HFFc6 (cell line): ENCODE measurements around the gene MICAL2. TPM values are rescaled to one million over a fixed set of nuclear protein-coding genes. Genes with fewer than 3 reads are reported as not detected.
A peak's percentile ranks its signal among the peaks of the same experiment; 100 is the strongest.

ENCODE experiments used
- DNase-seq: peaks from one replicate; pipeline ENCODE4 v3.0.0-alpha.2; 2018
- H3K27ac Mint-ChIP-seq: 2 replicates; pipeline ENCODE4 v1.8.0; 2020; ENCODE audit warnings: mild to moderate bottlenecking, mixed read lengths
- H3K27me3 Mint-ChIP-seq: 2 replicates; pipeline ENCODE4 v1.8.0; 2021; ENCODE audit warnings: mild to moderate bottlenecking, moderate library complexity, mixed read lengths; ENCODE audit not compliant: insufficient read depth
- H3K36me3 Mint-ChIP-seq: 2 replicates; pipeline ENCODE4 v1.8.0; 2021; ENCODE audit warnings: low read depth, mixed read lengths
- H3K4me1 Mint-ChIP-seq: 2 replicates; pipeline ENCODE4 v1.8.0; 2020; ENCODE audit warnings: low read depth, mixed read lengths
- H3K4me3 Mint-ChIP-seq: 2 replicates; pipeline ENCODE4 v1.8.0; 2020; ENCODE audit warnings: mild to moderate bottlenecking, moderate library complexity, mixed read lengths
- H3K9me3 Mint-ChIP-seq: 2 replicates; pipeline ENCODE4 v1.8.0; 2020; ENCODE audit warnings: mild to moderate bottlenecking, mixed read lengths
- CTCF ChIP-seq: fragments of 200-600 bp; sonication (generic); IDR thresholded peaks from 2 replicates; pipeline ENCODE4 v1.5.0; 2021; ENCODE audit warnings: antibody characterized with exemption, mild to moderate bottlenecking
- total RNA-seq, 6 experiments: library from RNA; stranded (reverse); fragmentation: NEBNext Ultra II Directional; extraction: Animal tissue kit (Norgen Biotek cat#: 25700); gene quantifications; 2 replicates in 1 of 6; 3 replicates in 5 of 6; pipeline ENCODE4 v1.2.3, GENCODE V29; 2021

Gene MICAL2
- total RNA-seq, 6 experiments from 2014 or later = 199 to 252 (median 233) TPM

DNA sequence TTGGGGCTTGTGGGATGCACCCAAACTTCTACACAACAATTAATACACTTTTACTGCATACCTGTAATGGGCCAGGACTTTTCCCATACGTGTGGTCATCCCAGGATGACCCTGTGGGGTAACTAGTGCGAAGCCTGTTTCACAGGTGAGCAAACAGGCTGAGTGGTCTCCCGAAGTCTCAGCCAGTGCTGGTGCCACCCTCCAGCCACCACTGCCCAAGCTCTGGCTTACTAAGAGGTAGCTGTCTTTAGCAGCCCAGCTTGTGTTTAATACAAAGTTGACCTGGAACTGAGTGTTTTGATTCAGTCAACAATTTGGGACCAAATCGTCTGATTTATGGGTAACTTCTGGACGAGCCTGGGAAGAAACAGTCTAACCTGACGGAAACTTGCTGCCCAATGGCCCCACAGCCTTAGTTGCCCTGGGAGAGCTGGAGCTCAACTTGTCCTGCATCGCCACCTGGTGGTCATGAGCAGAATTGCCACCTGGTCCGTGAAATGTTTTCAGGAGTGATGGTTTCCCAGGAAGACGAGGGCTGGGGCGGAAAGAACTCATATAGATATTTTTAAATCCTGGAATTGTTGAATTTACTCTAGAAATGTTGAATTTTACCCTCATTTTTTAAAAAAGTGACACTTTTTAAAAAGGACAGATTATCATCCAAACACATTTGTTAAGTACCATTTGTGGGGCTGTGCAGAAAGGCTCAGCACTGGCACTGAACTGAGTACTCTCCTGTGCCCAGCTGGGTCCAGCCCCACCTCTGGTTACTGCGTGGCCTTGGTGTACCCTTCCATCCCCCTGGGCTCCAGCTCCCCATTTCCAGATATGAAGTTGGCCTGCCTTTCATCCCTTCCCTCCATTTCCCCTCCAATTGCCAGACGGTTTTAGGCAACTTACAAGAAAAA is 171.4 kb downstream of the MICAL2 start:
- H3K4me1 Mint-ChIP-seq = peaks cover 67% of the 10 kb centered on the region
- TF ChIP-seq CTCF = peak; percentile 99
- H3K27ac Mint-ChIP-seq = peak overlapping the region; percentile 96
- 0 out of 2 replicates have a peak overlapping the region, but pooled peaks have one; percentile 22 for H3K4me3 Mint-ChIP-seq
- H3K27me3 Mint-ChIP-seq = no peaks in the 10 kb centered on the region; the same call in 1 of the 2 replicates
- H3K9me3 Mint-ChIP-seq = no peaks in the 10 kb centered on the region
- no peaks in the 10 kb centered on the region for H3K36me3 Mint-ChIP-seq
- DNase-seq = peak; percentile 77

DNA sequence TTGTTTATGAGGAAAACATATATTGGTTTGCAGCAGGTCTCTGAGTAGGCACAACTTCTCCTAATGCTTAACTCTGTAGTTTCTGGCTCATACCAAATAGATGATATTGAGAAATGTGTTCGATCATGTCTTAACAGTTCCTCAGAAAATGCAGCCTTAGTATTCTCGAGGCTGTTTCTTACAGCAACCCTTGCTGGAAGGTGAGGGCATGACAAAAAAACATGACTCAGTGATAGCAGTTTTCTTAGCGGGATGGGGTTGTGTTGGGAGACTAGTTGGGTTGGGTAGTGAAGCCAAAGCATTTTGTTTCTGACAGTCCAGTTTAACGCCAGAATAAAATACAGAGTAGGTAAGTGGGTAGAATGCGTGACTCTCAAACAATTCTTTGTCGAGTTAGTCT is 172.3 kb downstream of the MICAL2 start:
- H3K27me3 Mint-ChIP-seq = no peaks in the 10 kb centered on the region; the same call in 1 of the 2 replicates
- DNase-seq = no peak
- peaks cover 76% of the 10 kb centered on the region for H3K4me1 Mint-ChIP-seq
- H3K27ac Mint-ChIP-seq = peak overlapping the region; percentile 96
- no peak for TF ChIP-seq CTCF
- no peaks in the 10 kb centered on the region for H3K9me3 Mint-ChIP-seq
- no peak overlapping the region; the same call in 1 of the 2 replicates for H3K4me3 Mint-ChIP-seq
- no peaks in the 10 kb centered on the region for H3K36me3 Mint-ChIP-seq

- no peaks in the 10 kb centered on the region for H3K36me3 Mint-ChIP-seq
- H3K4me3 Mint-ChIP-seq = peak overlapping the region; percentile 88
- peaks cover 92% of the 10 kb centered on the region for H3K4me1 Mint-ChIP-seq
- H3K27me3 Mint-ChIP-seq = no peaks in the 10 kb centered on the region
- no peak; the same call in 1 of the 2 replicates for TF ChIP-seq CTCF
- peak overlapping the region; percentile 96 for H3K27ac Mint-ChIP-seq
- no peaks in the 10 kb centered on the region for H3K9me3 Mint-ChIP-seq
- no peak for DNase-seq
These were observed 174.1 kb downstream of the MICAL2 start for GRCh38 chr11:12284316-12285050.

GRCh38 chr11:12285106-12285505 is 174.7 kb downstream of the MICAL2 start:
- Mint-ChIP-seq H3K36me3 (no peaks in the 10 kb centered on the region), H3K9me3 (no peaks in the 10 kb centered on the region), H3K4me3 (peak overlapping the region; percentile 88), H3K27me3 (no peaks in the 10 kb centered on the region), H3K27ac (peak overlapping the region; percentile 96), H3K4me1 (peaks cover 93% of the 10 kb centered on the region)
- no peak for TF ChIP-seq CTCF
- peak; percentile 96 for DNase-seq

DNA sequence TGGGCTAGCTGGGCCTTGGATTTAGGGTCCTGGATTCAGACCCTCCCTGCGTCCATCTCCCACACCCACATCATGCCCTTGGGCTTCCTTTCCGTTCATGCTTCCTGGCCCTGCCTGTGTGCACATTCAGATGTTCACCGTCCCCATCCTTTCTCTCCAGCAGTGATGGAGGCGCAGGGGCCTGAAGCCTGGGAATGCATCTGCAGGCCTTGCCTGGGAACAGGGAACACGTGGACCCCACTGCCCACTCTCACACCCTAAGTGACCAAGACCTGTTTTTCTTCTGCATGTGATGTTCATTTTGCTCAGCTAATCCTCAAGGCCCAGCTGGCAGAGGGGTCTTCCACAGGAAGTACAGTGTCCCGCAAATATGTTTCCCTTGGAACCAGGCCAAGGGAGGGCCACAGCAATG is 175.4 kb downstream of the MICAL2 start:
- H3K36me3 Mint-ChIP-seq = no peaks in the 10 kb centered on the region
- H3K9me3 Mint-ChIP-seq = no peaks in the 10 kb centered on the region
- peak overlapping the region; percentile 88 for H3K4me3 Mint-ChIP-seq
- H3K27me3 Mint-ChIP-seq = no peaks in the 10 kb centered on the region
- no peak for TF ChIP-seq CTCF
- DNase-seq = no peak
- peaks cover 92% of the 10 kb centered on the region for H3K4me1 Mint-ChIP-seq
- H3K27ac Mint-ChIP-seq = peak overlapping the region; percentile 96
